Retina (tissue), 1 donor: ENCODE data around the gene LATS2.
A peak's percentile ranks its signal among the peaks of the same experiment; 100 is the strongest.

Experiments used
- DNase-seq: peaks from one replicate; pipeline ENCODE4 v3.0.0-alpha.2; 2016

Gene LATS2

DNA sequence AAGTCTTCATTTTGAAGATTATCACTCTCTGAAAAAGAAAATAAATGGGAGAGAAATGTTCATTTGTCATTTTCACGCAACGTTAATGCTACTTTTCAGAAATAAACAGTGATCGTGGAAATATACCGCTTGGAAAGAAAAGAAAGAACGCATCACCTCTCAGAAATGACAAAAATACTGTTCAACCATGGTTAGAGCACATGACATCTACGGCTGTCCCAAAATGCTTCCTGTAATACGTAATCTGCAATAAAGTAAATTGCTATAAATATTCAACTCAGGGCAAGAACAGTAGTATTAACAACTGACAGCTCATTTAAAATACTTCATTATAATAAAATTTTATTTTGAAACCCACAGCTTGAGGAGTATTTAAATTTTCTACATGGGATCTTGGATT, 15.2 kb downstream of the LATS2 start:
- DNase-seq, result no peak

DNA sequence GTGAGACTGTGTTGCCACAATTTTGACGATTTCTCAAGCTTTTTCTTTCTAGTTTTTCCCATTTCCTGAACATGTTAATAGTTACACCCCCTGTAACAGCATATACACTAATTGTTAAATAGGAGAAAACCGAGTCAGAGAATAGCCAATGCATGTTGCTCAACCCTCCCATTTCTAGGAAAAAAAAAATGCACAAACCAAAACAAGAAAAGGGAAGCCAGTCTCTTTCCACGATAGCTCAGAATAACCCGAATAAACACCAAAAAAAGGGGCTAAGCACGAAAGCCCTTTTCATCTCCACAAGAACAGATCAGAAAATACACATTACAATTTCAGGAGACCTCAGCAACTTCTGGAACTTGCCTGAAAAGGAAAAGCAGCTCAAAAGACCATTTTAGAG, 16.3 kb downstream of the LATS2 start:
- DNase-seq, result no peak

DNA sequence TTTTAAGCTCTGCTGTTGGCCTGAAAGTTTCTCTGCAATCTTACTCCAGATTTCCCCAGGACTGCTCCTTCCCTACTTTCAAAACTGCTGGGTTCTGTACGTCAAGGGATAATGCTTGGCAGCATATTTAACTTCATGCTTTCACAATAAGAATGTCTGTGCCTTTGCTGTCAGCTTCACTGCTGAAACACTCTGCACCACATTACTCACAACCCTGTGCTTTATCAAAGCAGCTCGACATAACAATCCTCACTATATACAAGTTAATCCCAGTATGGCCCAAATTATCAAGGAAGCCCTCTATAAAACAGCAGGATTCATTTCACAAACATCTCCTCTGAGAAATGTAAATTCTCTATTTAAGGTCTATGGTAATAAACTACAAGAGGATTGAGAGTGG, 17.5 kb downstream of the LATS2 start:
- no peak for DNase-seq

DNA sequence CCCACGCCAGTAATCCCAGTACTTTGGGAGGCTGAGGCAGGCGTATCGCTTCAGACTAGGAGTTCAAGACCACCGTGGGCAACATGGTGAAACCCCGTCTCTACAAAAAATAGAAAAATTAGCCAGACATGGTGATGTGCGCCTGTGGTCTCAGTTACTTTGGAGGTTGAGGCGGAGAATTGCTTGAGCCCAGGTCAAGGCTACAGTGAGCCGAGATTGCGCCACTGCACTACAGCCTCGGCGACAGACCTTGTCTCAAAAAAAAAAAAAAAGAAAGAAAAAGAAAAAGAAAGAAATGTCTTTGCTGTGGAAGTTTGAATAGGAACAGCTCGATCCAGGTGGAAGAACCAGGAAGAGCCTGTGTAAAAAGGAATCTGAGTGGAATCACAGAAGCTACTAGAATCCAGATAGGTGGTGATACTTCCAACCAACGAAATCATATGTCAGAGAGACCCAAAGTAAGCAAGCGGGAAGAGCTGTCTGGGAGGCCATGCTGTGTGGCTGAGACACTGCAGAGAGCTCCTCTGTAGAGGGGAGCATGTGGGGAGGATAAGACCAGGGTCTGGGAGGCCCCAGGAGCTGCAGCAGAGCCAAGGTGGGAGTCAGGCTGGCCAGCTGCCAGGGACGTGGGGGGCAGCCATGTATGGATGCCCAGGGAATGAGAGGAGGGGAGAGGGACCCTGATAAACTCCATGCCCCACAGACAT, 21.1 kb downstream of the LATS2 start:
- no peak for DNase-seq

DNA sequence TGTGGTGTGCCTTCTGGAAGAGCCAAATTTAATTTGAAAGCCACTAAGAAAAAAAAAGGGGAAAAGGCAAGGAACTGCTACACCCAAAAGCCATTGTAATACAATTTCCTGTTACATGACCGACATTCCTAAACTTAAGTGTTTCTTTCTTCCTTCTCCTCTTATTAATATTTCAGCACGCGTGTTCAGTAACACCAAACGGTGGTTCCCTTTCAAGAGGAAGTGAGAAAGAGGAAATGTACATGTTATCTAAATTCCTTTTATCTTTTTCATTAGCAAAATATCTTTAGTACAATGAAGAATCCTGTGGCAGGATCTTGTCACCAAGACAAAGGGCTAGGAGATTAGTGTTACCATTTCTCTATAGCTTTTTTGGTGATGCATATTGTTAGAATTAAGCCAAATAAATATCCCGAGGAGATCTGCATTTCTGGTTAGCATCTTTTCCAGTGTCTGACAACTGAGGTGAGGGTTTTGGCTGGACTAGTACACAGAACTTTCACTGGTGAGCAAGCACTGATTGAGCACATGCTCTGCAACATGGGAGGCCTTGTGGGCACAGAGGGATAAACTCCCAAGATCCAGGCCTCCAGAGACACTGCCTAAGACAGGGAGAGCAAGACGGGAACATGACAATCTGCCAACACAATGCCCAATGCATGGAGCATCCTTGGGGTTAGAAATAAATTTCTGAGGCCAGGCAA, 22.1 kb downstream of the LATS2 start:
- DNase-seq, result no peak

DNA sequence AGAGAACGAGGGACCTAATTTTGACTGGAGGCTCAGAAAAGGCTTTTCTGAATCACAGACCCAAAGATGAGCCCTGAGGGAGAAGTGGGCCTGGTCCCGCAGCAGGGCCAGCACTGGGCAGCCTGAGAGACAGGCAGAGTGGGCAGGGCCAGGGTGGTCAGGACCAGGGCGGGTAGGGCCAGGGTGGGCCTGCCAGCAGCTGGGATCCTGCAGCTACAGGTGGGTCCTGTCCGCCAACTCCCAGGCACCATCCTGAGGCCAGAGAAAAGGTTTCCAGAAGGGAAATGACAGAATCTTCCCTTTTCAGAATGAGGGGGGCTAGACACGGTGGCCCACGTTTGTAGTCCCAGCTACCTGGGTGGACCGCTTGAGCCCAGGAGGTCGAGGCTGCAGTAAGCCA, 23.7 kb downstream of the LATS2 start:
- DNase-seq, result no peak

DNA sequence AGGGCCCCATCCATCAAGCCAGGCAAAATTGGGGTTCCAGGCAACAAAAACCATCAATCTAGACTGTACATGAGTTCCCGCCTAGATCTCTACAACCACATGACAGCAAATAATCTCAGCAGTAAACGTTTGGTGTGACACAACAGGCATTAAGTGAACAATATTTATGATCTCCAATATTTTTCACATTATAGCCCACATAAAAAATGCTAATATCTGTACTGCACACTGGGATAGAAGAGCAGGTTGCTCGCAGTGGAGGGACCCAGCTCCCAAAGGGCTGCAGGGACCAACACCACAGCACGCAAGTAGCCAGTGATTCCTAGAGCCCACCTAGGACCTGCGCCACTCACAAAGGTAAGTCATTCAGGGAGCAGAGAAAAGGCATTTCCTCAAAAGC, 25.9 kb downstream of the LATS2 start:
- DNase-seq, result no peak

DNA sequence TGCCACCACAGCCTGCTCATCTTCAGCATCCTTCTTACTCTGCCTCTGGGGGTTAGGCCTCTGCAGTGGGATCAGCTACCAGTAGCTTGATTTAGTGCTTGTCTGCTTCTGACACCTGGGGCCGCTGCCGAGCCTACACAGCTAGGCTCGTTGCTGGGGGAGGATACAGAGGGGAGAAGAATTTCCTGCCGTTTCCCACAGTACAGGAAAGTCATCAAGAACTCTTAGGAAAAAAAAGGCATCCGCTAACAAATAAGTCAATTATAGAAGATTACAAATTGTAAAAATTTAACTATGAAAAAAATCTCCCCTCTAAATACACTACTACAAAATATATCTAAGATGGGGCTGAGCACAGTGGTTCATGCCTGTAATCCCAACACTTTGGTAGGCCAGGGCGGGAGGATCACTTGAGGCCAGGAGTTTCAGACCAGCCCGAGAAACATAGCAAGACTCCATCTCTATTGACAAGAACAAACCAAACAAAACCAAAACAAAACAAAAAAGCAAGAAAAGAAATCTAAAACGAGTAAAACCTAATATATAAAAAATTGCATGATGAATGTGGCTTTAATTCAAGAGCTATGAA, 26.7 kb downstream of the LATS2 start:
- no peak for DNase-seq

DNA sequence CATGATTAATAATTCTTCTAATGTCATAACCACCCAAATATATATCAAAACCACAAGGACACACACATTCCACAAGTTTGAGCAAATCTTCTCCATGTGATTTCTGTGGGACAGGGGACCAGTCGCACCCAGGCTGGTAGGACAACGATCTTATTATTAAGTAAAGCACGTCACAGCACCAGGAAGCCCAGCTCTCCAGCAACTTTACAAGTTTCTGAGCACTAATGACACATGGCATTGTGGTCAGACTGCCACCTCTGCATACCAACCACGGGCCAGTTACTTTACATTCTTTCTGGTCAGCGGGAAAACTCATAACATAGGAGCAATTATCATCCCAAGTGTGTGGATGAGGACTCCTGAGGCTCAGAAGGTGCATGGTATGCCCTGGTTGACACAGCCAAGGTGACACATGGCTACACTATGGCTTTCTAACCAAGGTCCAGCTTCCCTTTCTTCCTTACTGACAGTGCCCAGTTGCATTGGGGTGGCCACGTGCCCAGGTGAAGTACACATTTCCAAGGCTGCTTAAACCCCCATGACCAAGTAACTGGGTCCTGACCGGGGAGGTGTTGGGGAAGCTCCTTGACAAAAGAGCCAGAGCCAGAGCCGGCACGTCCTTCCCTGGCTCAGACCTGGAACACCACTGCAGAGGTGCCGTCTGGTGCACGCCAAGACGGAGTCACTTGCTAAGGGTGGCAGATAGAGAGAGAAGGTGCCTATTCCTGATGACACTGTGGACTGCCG, 27.4 kb downstream of the LATS2 start:
- DNase-seq, result no peak

DNA sequence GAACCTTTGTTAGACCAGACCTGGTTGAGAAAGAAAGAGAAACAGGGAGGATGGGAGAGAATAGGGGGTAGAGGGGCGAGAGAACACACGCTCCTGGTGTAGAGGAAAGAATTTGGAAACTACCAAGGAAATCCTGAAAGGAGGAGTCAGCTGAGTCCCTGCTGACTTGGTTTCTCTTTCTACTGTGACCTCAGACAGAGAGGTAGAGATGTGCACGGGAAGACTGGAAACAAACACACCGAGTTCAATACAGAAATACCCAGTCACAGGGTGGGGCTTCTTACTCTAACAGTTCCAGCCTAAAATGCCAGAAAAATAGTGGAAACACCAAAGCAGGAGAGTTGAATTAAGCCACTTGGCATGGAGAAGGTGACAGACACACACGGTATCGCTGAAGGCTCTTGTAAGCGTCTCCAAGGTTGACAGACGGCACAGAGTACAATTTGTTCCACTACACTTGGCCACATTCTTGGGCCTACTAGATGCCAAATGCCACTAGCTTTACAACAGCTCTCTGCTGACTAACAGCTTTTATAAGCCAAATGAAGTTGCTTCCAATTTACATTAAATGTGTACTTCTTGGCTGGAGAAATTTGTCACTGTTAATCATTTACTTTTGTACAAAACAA, 28.1 kb downstream of the LATS2 start:
- DNase-seq, result no peak

DNA sequence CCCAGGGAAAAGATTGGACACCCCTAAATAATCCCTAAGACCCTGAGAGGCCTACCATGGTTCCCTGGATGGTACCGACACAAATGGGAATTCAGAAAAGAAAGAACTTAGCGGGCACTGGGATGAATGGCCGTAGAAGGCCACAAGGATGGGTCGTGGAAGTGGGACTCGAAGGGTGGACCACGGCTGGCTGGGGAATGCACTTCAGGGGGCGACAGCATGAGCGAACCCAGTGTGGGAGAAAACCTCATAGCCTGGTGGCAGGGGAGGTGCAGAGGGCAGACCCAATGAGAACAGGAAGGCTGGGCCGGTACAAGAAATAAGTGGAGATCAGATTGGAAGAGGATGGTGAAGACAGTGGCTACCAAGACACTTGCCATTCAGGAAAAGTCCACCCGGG, 28.7 kb downstream of the LATS2 start:
- DNase-seq, result no peak

DNA sequence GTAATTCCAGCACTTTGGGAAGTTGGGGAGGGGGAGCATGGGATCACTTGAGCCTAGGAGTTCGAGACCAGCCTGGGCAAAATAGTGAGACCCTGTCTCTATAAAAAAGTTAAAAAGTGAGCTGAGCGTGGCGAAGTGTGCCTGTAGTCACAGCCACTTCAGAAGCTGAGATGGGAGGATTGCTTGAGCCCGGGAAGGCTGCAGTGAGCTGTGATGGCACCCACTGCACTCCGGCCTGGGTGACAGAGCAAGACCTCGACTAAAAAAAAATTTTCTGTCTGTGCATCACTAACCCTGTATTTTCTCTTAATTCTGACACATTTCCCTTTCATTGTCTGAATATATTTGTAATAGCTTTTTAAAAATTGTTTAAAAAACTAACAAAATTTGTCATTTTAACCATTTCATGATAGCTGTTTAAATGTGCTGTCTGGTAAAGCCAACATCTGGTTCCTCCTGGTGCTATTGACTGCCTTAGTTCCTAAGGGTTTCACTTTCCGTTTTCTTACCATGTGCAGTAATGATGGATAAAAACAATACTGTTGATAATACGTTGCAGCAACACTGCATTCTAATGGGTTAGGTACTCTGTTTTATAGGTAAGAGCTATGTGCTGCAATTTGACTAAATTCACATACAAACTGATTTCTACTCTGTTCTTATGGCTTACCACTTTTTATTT, 29.7 kb downstream of the LATS2 start:
- no peak for DNase-seq

DNA sequence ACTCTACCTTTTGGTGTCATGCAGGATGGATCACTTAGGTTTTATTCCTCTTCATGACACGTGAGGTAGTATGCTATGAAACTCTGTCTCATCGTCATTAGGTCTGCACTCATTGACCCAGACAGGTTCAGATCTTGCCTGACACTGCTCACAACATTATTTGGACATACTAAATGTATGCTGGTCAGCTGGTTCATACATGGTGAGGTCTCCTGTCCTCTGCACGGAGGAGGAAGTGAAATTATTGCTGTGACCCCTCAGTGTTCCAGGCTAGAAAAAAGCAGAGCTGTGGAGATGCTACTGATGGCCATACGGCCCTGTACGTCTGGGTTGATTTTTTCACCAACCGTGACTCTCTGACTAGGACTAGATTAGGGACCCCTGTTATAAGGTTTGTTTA, 35.8 kb downstream of the LATS2 start:
- DNase-seq, result no peak

DNA sequence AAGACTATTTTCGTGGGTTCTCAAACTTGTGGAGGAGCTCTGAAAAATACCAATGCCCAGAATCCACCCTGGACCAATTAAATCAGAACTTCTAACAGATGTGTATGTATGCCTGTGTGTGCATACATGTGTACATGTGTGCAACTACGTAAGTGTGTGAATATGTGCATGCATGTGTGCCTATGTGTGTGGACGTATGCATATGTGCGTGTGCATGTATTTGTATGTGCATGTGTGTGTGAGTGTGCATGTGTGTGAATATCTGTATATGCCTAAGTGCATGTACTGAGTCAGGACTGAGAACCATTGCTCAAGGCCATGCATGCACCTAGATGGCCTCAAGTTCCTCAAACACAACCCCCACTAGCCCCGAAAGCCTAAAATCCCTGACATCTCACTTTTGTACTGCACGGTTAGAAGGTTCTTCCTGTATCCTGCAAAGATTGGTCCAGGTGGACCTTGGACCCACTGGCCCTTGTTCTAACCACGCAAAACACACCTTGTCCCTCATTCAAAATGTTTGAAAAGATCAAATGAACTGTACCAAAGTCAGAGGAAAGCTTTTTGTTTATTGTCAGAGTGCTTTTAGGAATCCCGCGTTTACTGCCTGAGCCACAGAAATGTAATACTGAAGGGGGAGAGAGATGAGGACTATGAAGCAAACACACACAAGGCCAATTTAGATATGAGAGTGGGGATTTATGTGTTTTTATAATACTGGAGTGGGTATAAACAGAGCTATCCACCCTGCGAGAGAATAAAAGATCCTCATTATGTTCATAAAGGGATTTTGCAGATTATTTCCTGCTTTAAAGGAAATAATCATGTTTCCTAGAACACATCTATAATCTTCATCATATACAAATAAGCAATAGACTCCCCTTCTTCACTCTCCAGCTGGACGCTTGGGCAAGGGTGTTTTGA, 39.1 kb downstream of the LATS2 start:
- DNase-seq, result no peak

DNA sequence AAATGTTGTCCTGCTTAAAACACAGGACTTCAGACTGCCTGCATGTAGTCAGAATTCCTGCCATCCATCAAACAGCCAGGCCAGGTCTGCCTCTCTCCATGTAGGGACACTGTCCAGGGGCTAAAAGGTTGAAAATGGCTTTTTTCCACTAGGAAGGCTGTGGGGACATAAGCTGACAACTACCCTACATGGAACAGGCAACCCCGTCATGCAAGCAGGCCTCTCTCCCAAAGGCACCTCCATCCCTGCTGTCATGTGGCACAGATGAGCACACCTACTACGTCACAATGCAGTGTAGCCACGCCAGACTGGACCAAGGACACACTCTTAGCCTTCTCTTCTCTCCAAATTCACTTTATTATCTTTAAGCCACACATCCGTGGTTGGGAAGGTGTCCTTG, 40.8 kb downstream of the LATS2 start:
- no peak for DNase-seq

DNA sequence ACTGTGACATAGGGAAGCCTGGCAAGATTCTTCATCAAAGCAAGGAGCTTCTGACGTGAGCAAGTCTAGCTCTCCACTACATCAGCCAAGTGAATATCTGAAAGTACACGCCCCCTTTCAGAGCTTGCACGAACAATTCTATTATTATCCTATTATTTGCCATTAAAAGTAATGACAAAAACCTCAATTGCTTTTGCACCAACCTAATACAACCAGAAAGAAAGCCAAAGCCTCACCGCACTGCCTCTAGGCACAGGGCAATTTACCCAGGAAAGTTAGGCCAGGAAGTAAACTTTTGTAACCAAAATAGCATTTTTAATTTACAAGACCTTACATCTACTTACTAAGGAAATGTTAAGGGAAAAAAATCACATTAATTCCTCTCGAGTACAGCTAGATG, 41.2 kb downstream of the LATS2 start:
- no peak for DNase-seq

DNA sequence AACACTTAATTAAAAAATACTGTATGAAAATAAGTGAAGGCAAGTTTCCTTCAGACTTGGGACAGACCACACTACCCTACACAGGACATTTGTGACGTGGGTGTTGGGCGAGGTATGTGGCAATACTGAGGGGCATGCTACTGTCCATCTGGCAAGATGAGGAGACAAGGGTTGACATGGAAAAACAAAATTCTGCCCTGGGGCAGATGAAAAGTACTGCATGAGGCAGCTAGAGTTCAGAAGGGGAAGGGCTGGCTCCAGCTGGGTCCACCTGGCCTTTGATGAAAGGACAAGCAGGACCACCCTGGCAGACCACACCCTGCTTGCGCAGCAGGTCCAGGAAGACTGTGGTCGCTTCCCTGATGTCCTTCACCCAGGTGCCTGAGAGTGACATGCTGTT, 43.2 kb downstream of the LATS2 start:
- no peak for DNase-seq

DNA sequence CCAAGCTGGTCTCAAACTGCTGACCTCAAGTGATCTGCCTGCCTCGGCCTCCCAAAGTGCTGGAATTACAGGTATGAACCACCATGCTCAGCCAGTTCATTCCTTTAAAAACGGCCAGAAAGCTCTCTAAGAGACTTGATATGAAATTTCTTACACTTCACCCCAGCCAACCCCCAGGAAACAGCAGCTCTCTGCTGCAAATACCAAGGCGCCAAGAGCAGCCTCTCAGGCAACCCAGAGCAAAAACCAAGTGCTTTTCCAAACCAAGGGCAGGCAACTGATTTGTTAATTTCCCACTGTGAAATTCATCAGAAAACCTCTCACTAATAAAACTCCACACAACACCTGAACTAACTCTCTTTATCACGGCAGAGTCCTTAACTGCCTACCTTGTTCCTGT, 44.9 kb downstream of the LATS2 start:
- DNase-seq, result no peak

DNA sequence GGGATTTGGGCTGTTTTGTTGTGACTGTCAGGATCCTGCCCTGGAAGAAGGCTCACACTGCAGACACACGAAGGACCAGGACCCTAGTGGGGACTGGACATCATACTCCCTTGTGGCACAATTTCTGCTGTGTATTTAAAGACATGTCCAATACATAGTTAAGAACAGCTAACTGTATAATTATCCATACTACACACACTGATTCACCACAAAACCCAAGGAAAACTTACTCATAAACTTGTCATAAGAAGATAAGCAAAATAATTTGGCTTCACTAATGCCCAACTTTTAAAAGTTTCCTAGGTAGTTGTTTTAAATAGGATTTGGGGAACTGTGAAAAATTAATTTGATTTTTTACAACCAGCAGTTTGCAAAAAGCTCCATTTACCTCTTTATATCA, 46.1 kb downstream of the LATS2 start:
- DNase-seq, result no peak

DNA sequence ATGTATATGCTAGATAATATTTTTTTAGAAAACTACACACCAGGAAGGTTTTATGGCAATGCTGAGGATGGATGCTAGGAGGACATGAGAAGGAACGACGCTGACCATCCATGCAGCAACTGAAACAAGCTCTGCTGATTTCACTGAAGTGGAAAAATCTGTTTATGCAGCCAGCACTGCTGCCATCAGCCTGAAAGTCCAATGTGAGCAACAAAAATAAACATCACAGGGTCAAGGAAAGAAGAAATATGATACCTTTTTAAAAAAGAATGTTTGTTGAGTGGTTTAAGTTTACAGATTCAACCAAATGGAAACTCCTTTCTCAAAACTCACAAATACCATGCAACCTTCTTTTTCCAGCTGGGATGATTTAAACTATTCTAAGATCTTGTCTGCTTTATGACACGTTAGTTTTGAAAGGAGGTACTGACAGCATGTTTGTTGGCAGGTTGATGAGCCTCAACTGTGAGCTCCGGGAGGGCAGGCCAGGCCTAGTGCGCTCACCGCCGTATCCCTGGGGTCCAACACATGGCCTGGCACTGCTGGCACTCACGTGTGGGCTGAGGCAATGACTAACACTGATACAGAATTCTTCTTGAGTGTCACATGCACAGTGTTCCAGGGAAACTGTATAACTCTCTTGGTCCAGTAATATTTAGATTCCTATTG, 46.8 kb downstream of the LATS2 start:
- peak; percentile 51 for DNase-seq

DNA sequence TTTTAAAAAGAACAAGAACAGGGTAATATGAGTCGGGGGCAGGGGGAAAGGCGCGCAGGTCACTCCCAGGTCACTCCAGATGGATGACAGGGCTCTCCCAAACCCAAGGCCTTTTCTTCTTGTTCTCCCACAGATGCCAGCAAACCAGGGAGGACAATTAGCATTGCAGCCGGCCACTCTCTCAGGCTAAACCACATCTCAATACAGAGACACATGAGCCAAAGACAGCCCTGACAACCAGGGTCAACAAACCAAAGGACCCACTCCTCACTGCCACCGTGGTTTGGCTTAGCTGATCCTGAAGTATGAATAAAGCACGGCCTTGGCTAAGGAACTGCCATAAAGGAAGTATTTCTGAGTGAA, 47.3 kb downstream of the LATS2 start:
- peak; percentile 44 for DNase-seq
